NCI-H2107 treated with DMSO at 0.1 percent for 48 hours (cell line): ENCODE results near the gene LAS1L.
"Not testable (repeated sequence)": the region's sequence is repeated elsewhere in the genome, so short reads cannot be mapped to it uniquely, and the experiment has no call there.

ENCODE experiments used
- DNase-seq: peaks from one replicate; lab custom pipeline; 2025; ENCODE audit not compliant: unreplicated experiment; lab: John Stamatoyannopoulos, UW

Gene LAS1L

DNA sequence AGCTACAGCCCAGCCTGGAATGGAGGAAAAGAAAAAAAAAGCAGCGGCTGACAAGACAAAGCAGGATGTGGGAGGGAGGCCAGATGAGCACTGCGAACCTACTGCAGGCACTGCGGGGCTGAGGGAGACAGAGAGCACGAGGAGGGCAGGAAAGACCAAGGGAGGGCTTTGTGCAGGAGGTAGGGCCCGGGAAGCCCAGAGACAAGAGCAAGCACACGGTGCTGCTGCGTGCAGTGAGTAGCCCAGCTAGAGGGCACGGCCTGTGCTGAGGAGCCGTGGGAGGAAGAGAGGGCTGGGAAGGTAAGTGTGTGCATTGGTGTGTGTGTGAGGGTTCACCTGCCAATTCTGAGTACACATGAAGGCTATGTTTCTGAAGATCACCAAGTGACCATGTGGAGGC is 15.6 kb downstream of the LAS1L start:
- not testable (repeated sequence) for DNase-seq

- no peak for DNase-seq
Measured at GRCh38 chrX:65517923-65518322, 16.7 kb downstream of the LAS1L start.

DNA sequence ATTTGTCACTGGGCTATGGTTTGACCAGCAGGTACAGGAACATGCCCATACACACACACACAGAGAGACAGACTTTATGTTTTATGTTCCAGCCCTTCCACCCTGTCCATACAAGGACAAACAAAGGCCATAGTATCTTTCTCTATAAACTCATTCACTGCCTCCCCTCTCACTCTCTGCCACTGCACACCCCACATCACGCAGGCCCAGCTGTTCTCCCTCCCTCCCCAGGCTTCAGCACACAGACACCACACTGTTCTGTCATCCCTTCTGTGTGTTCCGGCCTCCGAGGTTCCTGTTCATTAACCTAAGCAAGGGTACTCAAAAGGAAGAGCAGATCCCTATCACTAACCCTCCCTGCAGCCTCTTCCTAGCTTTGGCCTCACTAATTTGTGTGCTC is 17.8 kb downstream of the LAS1L start:
- DNase-seq: no peak

GRCh38 chrX:65513610-65514009 is 21.0 kb downstream of the LAS1L start:
- no peak for DNase-seq

DNA sequence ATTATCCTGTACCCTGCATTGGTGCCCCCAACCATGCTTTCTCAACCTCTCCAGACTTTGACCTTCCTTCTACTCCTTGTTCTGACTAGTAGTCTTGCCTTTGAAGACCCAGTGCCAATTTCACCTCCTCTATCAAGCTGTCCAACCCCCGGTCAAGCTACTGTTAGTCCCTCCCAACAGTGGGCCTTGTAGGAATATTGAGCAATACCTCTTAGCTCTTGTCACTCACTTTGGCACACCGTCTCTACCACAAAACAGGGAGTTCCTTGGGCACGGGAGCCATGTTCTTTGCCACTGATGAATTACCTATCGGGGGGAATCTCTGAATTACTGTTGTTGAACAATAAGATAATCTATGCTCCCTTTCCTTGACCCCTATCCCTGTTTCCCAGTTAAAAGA is 25.2 kb downstream of the LAS1L start:
- no peak for DNase-seq

DNA sequence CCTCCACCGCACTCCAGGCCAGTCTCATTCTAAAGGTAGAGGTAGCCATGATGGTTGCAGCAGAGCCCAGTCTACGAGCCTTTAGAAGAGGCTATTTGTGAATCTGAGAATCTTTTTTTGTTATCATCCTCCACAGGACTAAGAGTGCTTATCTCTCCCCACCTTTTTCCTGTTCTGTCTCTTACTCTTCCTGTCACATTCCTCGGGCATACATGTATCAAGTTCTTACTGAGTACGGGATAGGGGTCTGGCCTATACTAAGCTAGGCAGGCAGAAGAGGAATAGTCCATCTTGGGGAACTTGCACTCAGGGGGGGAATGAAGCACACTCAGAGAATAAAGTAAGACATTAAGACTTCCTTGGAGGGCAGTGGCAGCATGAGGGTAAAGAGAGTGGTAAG is 25.7 kb downstream of the LAS1L start:
- DNase-seq: no peak

- no peak for DNase-seq
Measured at GRCh38 chrX:65502618-65503017, 32.0 kb downstream of the LAS1L start.

DNA sequence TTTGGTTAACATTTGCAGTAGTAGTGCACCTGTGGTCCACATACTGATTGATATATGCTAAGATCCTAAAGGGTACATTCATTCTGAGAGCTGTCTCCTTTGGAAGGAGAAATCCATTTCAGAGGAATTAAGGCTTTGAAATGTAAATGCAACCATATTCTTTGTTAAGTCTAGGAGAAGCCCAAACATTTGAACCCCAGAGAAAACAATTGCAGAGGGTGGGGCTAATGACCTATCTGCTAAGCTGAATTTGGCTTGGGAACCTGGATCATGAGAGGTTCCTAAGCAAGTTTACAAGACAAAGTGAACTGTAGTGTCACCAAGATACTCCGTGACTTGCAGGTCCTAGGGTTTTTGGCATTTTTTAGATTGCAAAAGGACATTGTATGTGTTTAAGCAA is 41.2 kb downstream of the LAS1L start:
- no peak for DNase-seq

DNA sequence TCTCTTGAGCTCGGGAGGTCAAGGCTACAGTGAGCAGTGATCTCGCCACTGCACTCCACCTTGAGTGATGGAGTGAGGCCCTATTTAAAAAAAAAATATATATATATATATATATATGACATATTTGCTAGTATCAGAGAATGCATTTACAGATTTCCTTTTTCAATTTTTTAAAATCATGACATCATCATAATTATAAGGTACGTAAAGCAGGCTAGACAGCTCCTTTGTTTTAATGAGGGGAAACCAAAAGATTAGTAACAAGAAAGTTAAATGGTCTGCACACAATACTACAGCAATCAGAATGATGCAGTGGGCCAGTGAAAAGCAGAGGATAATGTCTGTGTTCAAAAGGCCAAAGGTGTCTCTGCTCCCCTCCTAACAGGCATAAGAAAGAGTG is 43.0 kb downstream of the LAS1L start:
- no peak for DNase-seq

GRCh38 chrX:65488495-65488894 is 46.1 kb downstream of the LAS1L start:
- DNase-seq: no peak

DNA sequence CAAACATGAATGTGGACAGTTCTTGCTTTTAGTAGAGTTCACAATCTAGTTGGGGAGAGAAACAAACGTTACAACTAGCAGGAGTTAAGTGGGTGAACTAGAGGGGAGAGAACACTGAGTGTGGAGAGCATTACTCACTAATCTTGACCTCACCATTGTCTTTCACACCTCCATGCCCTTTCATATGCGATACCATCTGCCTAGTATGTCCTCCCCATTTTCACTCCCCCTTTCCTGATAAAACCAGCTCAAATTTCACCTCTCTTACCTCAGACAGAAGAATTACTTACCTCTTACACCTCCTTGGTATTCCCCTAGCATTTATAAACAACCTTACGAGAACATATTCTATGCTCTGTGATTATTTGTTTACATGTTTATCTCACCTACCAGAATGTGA is 53.6 kb downstream of the LAS1L start:
- no peak for DNase-seq

DNA sequence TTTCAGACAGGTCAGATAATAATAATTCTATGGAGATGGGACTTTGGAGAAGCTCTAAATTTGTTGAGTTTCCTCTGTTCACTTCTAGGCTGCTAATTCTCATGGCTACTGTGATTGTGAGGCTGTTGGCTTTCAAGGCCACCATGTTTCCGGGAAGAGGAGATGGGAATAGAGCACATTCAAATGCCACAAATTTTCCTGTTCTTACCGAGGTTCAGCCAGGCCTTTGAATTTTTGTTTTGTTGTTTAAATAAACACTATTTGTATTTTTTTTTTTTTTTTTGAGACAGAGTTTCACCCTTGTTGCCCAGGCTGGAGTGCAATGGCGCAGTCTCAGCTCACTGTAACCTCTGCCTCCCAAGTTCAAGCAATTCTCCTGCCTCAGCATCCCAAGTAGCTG is 55.5 kb downstream of the LAS1L start:
- not testable (repeated sequence) for DNase-seq

DNA sequence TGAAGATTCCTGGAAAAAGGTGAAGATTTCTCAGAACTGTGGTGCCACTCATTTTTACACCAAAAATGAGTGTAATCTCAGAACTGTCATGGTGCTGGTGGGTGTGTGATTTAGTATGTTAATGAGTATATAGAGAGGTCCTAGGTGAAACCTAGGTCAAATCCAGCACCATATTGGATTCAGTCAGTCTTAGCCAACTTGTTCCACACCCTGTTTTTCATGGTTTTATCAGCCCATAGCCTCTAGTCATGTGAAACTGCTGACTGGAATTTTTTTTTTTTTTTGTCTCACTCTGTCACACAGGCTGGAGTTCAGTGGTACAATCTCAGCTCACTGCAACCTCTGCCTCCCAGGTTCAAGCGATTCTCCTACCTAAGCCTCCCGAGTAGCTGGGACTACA is 58.0 kb downstream of the LAS1L start:
- DNase-seq: no peak

- DNase-seq: no peak
Measured at GRCh38 chrX:65463550-65463949, 71.0 kb downstream of the LAS1L start.
